Large intestine (tissue), 3 donors: ENCODE results near the gene RTEL1. TPM values are rescaled to one million over a fixed set of nuclear protein-coding genes. Genes with fewer than 3 reads are reported as not detected.
A peak's percentile ranks its signal among the peaks of the same experiment; 100 is the strongest.
"Not testable (repeated sequence)": the region's sequence is repeated elsewhere in the genome, so short reads cannot be mapped to it uniquely, and the experiment has no call there.

Experiments
- DNase-seq, 2 donors: peaks; one replicate each; pipeline versions ENCODE4 v3.0.0 to v3.0.0-alpha.2; 2013
- H3K27ac ChIP-seq: one replicate; pipeline ENCODE4 v1.5.1; 2013; ENCODE audit warnings: low read length
- H3K27me3 ChIP-seq: 2 replicates; pipeline ENCODE4 v1.6.1; 2013; ENCODE audit warnings: low read length; ENCODE audit not compliant: control insufficient read depth, insufficient read depth
- H3K36me3 ChIP-seq: 2 replicates; pipeline ENCODE4 v1.6.1; 2013; ENCODE audit warnings: low read length; ENCODE audit not compliant: control insufficient read depth, insufficient read depth
- H3K4me1 ChIP-seq: one replicate; pipeline ENCODE4 v1.6.1; 2013; ENCODE audit warnings: low read length; ENCODE audit not compliant: control insufficient read depth, insufficient read depth
- H3K4me3 ChIP-seq: one replicate; pipeline ENCODE4 v1.5.1; 2013; ENCODE audit warnings: low read length
- H3K9me3 ChIP-seq: one replicate; pipeline ENCODE4 v1.6.1; 2013; ENCODE audit warnings: mild to moderate bottlenecking, low read depth, low read length, moderate library complexity; ENCODE audit not compliant: control insufficient read depth
- WGBS: methylation state at CpG from one replicate; pipeline ENCODE4 v1.1.5; 2013; ENCODE audit warnings: low lambda C conversion rate; ENCODE audit not compliant: insufficient coverage; 5-methylcytosine and 5-hydroxymethylcytosine counted together
- polyA plus RNA-seq: library from polyadenylated mRNA; unstranded; fragments of 120-200 nt; gene quantifications from one replicate; pipeline ENCODE4 v1.2.1, GENCODE V29; 2013

The RTEL1 gene
- polyA plus RNA-seq, 1 donor: 12.2 TPM

DNA sequence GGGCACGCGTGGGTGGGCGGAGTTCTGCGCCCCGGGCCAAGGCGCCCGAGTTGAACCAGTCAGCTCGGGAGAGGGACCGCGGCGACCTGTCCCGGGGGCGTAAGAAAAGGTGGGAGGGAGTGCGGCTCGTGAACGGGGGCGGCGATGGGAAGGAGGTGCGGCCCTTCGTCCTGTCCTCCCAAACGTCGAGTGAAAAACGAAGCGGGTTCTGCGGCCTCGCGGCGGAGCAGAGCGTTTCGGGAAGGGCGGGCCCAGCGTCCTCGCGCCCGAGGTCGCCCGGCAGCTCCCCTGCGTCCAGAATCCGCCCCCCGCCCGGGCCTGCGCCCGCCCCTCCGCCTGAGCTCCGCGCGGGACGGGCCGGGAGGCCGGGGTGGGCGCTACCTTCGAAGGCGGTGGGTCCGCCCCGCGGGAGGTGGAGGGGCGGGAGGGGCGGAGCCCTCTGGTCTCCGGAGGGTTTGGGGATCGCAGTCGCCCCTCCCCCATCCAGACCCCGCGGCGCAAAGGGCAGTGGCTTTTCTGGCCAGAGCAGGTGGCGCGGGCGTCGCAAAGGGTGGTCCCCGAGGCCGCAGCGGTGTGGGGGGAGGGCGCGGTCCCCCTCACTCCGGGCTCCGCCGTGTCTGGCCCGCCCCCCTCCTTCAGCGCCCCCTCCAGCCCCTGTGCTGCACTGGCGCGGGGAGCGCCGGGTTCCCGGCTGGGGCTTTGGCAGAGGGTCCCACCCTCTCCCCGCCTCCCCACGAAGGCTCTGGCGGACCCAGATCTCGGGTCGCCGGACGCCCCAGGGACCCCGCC lies 5.7 kb upstream of the RTEL1 start:
- H3K9me3 ChIP-seq: no peaks in the 10 kb centered on the region
- no CpG with 5 or more reads among the region's 91 CpGs for WGBS
- no peak overlapping the region for H3K27ac ChIP-seq
- H3K4me3 ChIP-seq: peak overlapping the region; percentile 33
- DNase-seq: no peak
- H3K36me3 ChIP-seq: no peaks in the 10 kb centered on the region
- peaks cover 12% of the 10 kb centered on the region for H3K4me1 ChIP-seq
- H3K27me3 ChIP-seq: peaks cover 28% of the 10 kb centered on the region

- Histone ChIP-seq H3K27me3 (peaks cover 28% of the 10 kb centered on the region), H3K36me3 (no peaks in the 10 kb centered on the region), H3K4me1 (peaks cover 17% of the 10 kb centered on the region), H3K4me3 (peak within 1 kb of the TSS; percentile 48), H3K9me3 (no peaks in the 10 kb centered on the region), H3K27ac (peak within 1 kb of the TSS; percentile 76)
- DNase-seq: peak; percentile 80 to 85
- no CpG with 5 or more reads among the region's 73 CpGs for WGBS
Measured at GRCh38 chr20:63653041-63653973, 4.8 kb upstream of the RTEL1 start, which contains the start of gene STMN3. Gene STMN3 (minus strand): TSS chr20:63653424. CDS start chr20:63653345, 79 bp downstream.

GRCh38 chr20:63653974-63654668 lies 4.0 kb upstream of the RTEL1 start:
- Histone ChIP-seq H3K27ac (peak overlapping the region; percentile 76), H3K4me3 (peak overlapping the region; percentile 48), H3K9me3 (no peaks in the 10 kb centered on the region), H3K4me1 (peaks cover 19% of the 10 kb centered on the region), H3K36me3 (no peaks in the 10 kb centered on the region), H3K27me3 (peaks cover 28% of the 10 kb centered on the region)
- DNase-seq: no peak
- WGBS: no CpG with 5 or more reads among the region's 15 CpGs

- Histone ChIP-seq H3K9me3 (no peaks in the 10 kb centered on the region), H3K36me3 (peaks cover under 1% of the 10 kb centered on the region), H3K4me3 (no peak overlapping the region), H3K4me1 (peaks cover 28% of the 10 kb centered on the region), H3K27me3 (peaks cover 28% of the 10 kb centered on the region), H3K27ac (no peak overlapping the region)
- DNase-seq: no peak
- WGBS: no CpG with 5 or more reads among the region's 4 CpGs
Measured at GRCh38 chr20:63655249-63655648, 2.9 kb upstream of the RTEL1 start.

GRCh38 chr20:63656451-63656850 lies 1.7 kb upstream of the RTEL1 start:
- peaks cover 33% of the 10 kb centered on the region for H3K4me1 ChIP-seq
- WGBS: no CpG with 5 or more reads among the region's 3 CpGs

DNA sequence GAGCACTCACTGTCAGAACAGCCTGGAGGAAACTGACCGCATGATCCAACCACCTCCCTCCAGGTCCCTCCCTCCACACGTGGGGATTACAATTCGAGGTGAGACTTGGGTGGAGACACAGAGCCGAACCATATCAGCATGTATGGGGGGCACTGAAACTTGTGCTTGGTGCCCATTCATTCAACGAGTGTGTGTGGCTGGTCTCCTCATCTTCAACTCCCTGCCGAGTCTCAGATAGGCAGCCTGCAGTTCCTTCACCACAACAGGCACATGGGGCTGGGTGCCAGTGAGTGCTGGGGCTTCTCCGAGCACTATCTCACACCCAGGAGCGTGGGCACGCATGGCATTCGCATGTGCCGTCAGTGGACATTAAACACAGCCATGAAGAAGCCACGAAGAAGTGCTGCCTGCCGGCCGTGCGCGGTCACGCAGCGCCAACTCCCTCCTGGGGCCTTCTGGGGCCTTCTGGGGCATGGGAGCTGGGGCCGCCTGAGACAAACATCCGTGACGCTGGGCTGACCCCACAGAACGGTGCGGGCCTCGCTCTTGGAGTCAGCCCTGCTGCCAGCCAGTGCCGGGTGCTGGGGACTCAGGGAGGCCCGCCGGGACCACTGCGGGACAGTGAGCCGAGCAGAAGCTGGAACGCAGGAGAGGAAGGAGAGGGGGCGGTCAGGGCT lies 714 bp upstream of the RTEL1 start:
- H3K36me3 ChIP-seq: peaks cover 14% of the 10 kb centered on the region
- peak in 1 of 2 donors; percentile 29 for DNase-seq
- no peaks in the 10 kb centered on the region for H3K9me3 ChIP-seq
- peaks cover 14% of the 10 kb centered on the region for H3K27me3 ChIP-seq
- peak overlapping the region; percentile 79 for H3K27ac ChIP-seq
- peak overlapping the region; percentile 91 for H3K4me3 ChIP-seq
- WGBS: no CpG with 5 or more reads among the region's 31 CpGs
- H3K4me1 ChIP-seq: peaks cover 29% of the 10 kb centered on the region

More at GRCh38 chr20:63656451-63656850, 1.7 kb upstream of the RTEL1 start:
- Histone ChIP-seq H3K27me3 (peaks cover 22% of the 10 kb centered on the region), H3K36me3 (peaks cover 4% of the 10 kb centered on the region), H3K4me3 (no peak overlapping the region), H3K9me3 (no peaks in the 10 kb centered on the region), H3K27ac (no peak overlapping the region)
- no peak for DNase-seq

DNA sequence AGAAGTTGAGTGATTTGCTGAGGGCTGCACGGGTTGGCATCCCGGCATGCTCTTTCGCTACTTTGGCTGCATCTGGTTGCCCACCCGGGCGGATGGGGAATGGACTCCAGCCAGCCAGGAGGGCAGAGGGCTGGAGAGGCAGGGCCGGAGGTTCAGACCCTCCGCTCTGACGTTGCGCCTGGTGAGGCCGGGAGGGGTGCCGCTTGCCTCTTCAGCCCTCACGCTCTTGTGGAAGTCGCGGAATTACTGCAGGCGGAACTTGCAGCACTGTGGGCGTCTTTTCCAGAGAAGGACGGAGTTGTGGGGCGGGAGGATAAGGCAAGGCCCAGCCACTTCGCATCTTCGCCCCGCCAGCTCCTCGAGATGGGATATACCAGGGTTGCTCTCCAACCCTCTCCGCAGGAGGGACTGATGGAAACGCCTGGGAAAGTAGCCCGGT lies 656 bp downstream of the RTEL1 start:
- Histone ChIP-seq H3K4me1 (peaks cover 26% of the 10 kb centered on the region), H3K27me3 (peaks cover 8% of the 10 kb centered on the region), H3K27ac (peak overlapping the region; percentile 79), H3K36me3 (peaks cover 27% of the 10 kb centered on the region), H3K9me3 (no peaks in the 10 kb centered on the region), H3K4me3 (peak overlapping the region; percentile 91)
- no CpG with 5 or more reads among the region's 25 CpGs for WGBS
- DNase-seq: no peak

DNA sequence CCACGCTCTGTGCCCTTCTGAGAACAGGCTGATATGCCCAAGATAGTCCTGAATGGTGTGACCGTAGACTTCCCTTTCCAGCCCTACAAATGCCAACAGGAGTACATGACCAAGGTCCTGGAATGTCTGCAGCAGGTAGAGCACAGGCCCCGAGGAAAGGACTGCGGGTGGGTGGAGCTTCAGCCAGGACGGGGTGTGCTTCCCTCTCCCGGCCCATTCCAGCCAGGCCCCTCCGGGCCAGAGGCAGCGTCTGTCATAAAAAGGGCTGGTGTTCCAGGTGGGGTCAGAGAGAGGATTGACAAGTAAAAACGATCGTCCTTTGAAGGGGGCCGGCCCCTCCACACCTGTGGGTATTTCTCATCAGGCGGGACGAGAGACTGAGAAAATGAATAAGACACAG lies 1.3 kb downstream of the RTEL1 start:
- H3K36me3 ChIP-seq: peaks cover 31% of the 10 kb centered on the region
- H3K27me3 ChIP-seq: peaks cover 7% of the 10 kb centered on the region
- peak overlapping the region; percentile 91 for H3K4me3 ChIP-seq
- 39% methylated on average over 7 of the region's 13 CpGs for WGBS
- peaks cover 24% of the 10 kb centered on the region for H3K4me1 ChIP-seq
- H3K9me3 ChIP-seq: no peaks in the 10 kb centered on the region
- no peak overlapping the region for H3K27ac ChIP-seq
- no peak for DNase-seq

GRCh38 chr20:63660174-63660573 lies 2.1 kb downstream of the RTEL1 start:
- Histone ChIP-seq H3K4me1 (peaks cover 24% of the 10 kb centered on the region), H3K36me3 (peaks cover 35% of the 10 kb centered on the region)
- not testable (repeated sequence) for H3K9me3 ChIP-seq, H3K27me3 ChIP-seq, H3K27ac ChIP-seq, H3K4me3 ChIP-seq, DNase-seq
- no CpG with 5 or more reads among the region's 10 CpGs for WGBS
